ENCODE results near the gene MYOCD. TPM values are rescaled to one million over a fixed set of nuclear protein-coding genes. Genes with fewer than 3 reads are reported as not detected.

The MYOCD gene
- total and polyA plus RNA-seq, 4 donors, result 0.73 to 6.1 (median 3.1) TPM

GRCh38 chr17:12726131-12726530 lies 60.4 kb downstream of the MYOCD start:
- Histone ChIP-seq H3K27me3 (ENCODE audit: control insufficient read depth in 3 of 3, insufficient read depth in 3 of 3, low read length in 2 of 3) (no peaks in the 10 kb centered on the region), H3K36me3 (ENCODE audit: control insufficient read depth in 4 of 4, insufficient read depth in 4 of 4, low read length in 4 of 4) (peaks cover 0 to 8% (median 0%) of the 10 kb centered on the region in 4 donors), H3K9ac (ENCODE audit: insufficient read depth in 1 of 2, low read length in 2 of 2) (no peak overlapping the region), H3K4me1 (ENCODE audit: control insufficient read depth in 5 of 5, insufficient read depth in 5 of 5, low read length in 5 of 5) (peaks cover 0 to 19% (median 5%) of the 10 kb centered on the region in 5 donors), H3K27ac (ENCODE audit: low read depth in 1 of 2, low read length in 1 of 2) (peak overlapping the region in 1 of 2 donors; percentile 92), H3K4me3 (no peak overlapping the region), H3K9me3 (ENCODE audit: control insufficient read depth in 4 of 4, insufficient read depth in 3 of 4, low read length in 3 of 4) (no peaks in the 10 kb centered on the region)
- ATAC-seq (ENCODE audit: insufficient read depth, low FRiP score) (no peak), DNase-seq (no peak)
- WGBS, 2 donors, result 70 to 85% methylated on average over 2 of the region's 2 CpGs
- TF ChIP-seq CTCF (IDR thresholded peaks at IDR 0.05; ENCODE audit: control extremely low read depth, extremely low read depth), result no peak

GRCh38 chr17:12727076-12727760 lies 61.5 kb downstream of the MYOCD start:
- peaks cover 0 to 8% (median 0%) of the 10 kb centered on the region in 4 donors for H3K36me3 ChIP-seq (ENCODE audit: control insufficient read depth in 4 of 4, insufficient read depth in 4 of 4, low read length in 4 of 4)
- WGBS, 2 donors, result 74 to 80% methylated on average over 6 of the region's 6 CpGs
- ATAC-seq (ENCODE audit: insufficient read depth, low FRiP score) (no peak), DNase-seq (peak; percentile 68 to 91 (median 90))
- H3K9ac ChIP-seq (ENCODE audit: insufficient read depth in 1 of 2, low read length in 2 of 2), result no peak overlapping the region
- no peak for TF ChIP-seq CTCF (IDR thresholded peaks at IDR 0.05; ENCODE audit: control extremely low read depth, extremely low read depth)
- H3K4me1 ChIP-seq (ENCODE audit: control insufficient read depth in 5 of 5, insufficient read depth in 5 of 5, low read length in 5 of 5), result peaks cover 0 to 16% (median 6%) of the 10 kb centered on the region in 5 donors
- peaks cover 0 to 2% (median 0%) of the 10 kb centered on the region in 3 donors for H3K27me3 ChIP-seq (ENCODE audit: control insufficient read depth in 3 of 3, insufficient read depth in 3 of 3, low read length in 2 of 3)
- peak overlapping the region in 1 of 2 donors; percentile 92 for H3K27ac ChIP-seq (ENCODE audit: low read depth in 1 of 2, low read length in 1 of 2)
- no peak overlapping the region for H3K4me3 ChIP-seq
- H3K9me3 ChIP-seq (ENCODE audit: control insufficient read depth in 4 of 4, insufficient read depth in 3 of 4, low read length in 3 of 4), result no peaks in the 10 kb centered on the region

GRCh38 chr17:12727881-12728280 lies 62.2 kb downstream of the MYOCD start:
- H3K36me3 ChIP-seq (ENCODE audit: control insufficient read depth in 4 of 4, insufficient read depth in 4 of 4, low read length in 4 of 4), result peaks cover 0 to 6% (median 0%) of the 10 kb centered on the region in 4 donors
- peak overlapping the region in 1 of 2 donors; percentile 92 for H3K27ac ChIP-seq (ENCODE audit: low read depth in 1 of 2, low read length in 1 of 2)
- TF ChIP-seq CTCF (IDR thresholded peaks at IDR 0.05; ENCODE audit: control extremely low read depth, extremely low read depth), result no peak
- H3K4me3 ChIP-seq, result no peak overlapping the region
- H3K9me3 ChIP-seq (ENCODE audit: control insufficient read depth in 4 of 4, insufficient read depth in 3 of 4, low read length in 3 of 4), result no peaks in the 10 kb centered on the region
- H3K27me3 ChIP-seq (ENCODE audit: control insufficient read depth in 3 of 3, insufficient read depth in 3 of 3, low read length in 2 of 3), result peaks cover 0 to 2% (median 0%) of the 10 kb centered on the region in 3 donors
- 87 to 91% methylated on average over 7 of the region's 7 CpGs for WGBS, 2 donors
- DNase-seq (no peak), ATAC-seq (ENCODE audit: insufficient read depth, low FRiP score) (no peak)
- no peak overlapping the region for H3K9ac ChIP-seq (ENCODE audit: insufficient read depth in 1 of 2, low read length in 2 of 2)
- H3K4me1 ChIP-seq (ENCODE audit: control insufficient read depth in 5 of 5, insufficient read depth in 5 of 5, low read length in 5 of 5), result peaks cover 0 to 17% (median 7%) of the 10 kb centered on the region in 5 donors
